Activated CD4-positive, alpha-beta T cell treated with anti-CD3 and anti-CD28 coated beads, Interleukin-2, amount 50 U/mL, for 48 hours (primary cell): Measurements from ENCODE around the gene COMMD1.
"Not testable (repeated sequence)": the region's sequence is repeated elsewhere in the genome, so short reads cannot be mapped to it uniquely, and the experiment has no call there.

ENCODE experiments used
- DNase-seq, 2 experiments: peaks; one replicate each; pipeline ENCODE4 v3.0.0-alpha.2; 2020

Gene COMMD1

DNA sequence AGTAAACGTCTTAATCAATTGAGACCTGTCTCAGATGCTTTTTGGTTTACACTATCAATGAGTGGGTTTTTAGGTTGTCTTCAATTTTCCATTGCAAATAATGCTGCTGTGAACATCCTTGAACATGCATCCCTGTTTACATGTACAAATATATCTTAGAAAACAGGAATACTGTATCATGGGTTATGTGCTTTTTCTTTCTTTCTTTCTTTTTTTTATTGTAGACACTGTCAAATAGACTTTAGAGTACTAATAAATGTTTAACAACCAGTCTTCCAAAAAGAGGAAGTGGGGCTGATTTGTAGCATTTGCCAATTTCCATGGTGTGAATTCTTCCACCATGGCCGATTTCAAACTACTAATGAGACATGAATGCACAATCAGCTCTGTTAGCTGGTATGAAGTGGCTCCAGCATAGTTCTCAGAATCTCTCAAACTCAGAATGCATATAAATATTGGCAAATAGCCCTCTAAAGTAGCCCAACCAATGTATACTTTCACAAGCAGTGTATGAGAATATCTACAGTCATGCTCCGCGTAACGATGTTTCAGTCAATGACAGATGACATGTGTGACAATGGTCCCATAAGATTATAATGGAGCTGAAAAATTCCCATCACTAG, 240.1 kb downstream of the COMMD1 start:
- DNase-seq: no peak

DNA sequence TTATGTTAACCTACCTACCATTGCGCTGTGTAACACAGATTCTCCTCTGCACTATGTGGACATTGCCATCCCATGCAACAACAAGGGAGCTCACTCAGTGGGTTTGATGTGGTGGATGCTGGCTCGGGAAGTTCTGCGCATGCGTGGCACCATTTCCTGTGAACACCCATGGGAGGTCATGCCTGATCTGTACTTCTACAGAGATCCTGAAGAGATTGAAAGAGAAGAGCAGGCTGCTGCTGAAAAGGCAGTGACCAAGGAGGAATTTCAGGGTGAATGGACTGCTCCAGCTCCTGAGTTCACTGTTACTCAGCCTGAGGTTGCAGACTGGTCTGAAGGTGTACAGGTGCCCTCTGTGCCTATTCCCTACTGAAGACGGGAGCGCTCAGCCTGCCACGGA, 241.3 kb downstream of the COMMD1 start:
- DNase-seq: peak in 1 of 2 experiments; percentile 9

DNA sequence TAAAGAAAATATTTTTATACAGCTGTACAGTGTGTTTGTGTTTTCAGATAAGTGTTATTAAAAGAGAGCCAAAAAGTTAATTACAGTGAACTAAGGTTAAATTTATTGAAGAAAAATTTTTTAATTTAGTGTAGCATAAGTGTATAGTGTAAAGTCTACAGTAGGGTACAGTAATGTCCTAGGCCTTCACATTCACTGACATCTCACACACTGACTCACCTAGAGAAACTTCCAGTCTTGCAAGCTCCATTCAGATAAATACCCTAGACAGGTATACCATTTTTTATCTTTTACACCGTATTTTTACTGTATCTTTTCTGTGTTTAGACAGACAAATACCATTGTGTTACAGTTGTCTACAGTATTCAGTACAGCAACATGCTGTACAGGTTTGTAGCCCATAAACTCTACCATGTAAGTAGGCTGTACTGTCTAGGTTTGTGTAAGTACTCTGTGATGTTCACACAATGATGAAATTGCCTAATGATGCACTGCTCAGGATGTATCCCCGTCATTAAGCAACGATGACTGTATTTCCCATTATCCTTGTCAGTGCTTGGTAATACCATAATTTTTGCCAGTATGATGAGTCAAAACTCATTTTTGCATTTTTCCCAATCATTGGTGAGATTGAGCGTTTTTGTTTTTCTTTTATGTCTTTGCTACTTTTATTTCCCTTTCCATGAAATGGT, 242.3 kb downstream of the COMMD1 start:
- DNase-seq: no peak

DNA sequence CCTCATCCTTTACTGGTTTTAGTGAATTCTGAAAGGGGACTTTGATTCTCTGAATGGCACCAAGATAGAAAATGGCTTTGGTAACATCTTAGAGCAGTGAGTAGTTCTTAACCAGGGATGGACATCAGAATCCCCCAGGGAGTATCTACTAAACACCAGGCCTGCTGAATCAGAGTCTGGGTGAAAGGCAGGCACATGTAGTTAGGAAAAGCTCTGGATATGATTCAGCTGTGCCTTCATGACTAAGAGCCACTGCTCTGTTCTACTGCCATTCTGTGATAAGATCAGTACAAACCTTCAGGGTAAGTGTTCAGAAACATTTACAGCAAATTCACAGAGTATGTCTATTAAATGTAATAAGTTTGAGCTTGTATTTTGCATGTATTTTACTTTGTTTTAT, 244.2 kb downstream of the COMMD1 start:
- DNase-seq: no peak

DNA sequence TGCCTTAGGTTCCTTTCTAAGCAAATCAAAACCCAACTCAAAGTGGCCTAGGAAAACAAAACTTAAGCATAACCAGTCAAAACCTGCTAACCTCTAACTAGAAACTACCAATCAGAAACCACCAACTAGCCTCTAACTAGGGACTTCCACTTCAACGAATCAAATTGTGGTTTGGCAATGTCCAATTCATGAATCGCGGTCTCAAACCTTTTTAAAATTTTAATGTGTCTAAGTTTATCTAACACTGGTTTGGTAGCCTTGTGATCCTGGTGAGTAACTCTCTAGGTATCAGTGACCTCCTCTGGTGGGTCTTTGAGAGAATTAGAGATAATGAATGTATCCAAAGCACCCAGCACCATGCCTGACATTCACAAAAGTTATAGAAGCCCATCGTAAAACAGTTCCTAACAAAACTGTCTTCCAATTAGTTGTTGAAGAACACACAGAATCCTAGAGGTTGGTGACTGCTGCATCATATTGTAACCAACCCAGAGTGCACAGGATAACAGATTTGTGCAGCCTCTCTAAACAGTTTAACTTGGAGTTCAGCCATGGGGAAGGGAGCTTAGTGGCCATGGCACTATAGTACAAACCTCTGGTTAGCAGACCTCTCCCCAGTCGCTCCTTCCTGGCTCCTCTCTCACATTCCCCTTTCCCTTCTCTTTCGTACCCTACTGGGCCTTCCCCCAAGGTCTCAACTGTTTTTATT, 245.3 kb downstream of the COMMD1 start:
- no peak for DNase-seq

DNA sequence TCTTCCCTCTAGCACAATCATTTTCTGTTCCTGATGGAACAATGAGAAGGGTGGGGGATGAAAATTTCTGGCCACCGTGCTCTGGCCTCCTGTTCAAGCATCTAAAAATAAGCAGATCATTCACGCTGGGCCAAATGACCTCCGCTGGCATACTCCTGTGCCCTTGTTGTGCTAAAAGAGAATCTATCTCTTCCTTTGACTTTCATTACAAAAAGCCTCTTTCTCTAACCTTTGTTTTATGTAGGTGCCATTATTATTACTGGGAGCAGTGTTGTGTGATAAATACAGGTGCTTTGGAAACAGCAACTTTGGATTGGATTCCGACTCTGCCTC, 245.8 kb downstream of the COMMD1 start:
- no peak for DNase-seq

DNA sequence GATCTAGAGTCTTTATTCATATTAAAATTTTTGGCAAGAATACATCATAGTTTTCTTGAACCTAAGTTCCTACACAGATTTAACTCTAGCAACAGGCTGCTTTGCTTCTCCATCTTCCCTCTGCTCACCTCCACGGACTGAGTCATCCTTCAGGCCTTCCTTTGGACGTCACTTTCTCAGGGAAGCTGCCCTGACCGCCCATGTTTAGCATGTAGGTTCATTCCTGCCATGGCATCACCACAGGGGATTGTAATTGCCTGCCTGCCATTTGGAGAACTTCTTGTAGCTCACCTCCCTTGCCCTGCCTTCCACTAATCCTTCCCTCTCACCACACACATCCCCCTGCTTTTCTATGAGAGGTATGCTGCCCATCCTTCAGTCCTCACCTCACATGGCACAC, 246.5 kb downstream of the COMMD1 start:
- DNase-seq: no peak

DNA sequence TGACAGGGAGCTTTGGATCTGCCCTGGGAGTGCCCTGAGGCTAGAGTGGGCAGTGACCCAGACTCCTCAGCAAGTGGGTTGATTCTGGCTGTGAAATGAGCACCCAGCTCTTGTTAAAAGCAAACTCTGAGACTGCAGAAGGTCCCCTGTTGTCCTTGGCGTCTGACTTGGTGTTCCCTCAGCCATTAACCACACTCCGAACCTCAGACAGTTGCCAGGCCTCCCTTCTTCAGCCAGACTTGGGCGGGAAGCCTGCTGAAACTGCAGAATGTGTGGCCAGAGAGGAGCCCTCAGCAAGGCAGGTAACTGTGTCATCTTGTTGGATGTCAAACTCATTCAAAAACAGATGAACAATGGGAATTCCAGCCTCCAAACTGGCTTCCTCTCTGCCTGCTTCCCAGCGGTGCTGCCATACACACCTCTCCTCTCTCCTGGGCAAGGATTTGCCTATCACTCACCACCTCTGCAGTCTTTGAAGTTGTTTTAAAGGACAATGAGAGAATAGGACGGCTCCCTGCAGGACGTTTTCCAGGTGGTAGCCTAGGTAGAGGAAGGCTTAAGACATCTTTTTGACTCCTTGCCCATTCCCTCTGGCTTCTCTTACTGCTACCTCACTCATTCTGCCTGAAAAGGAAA, 251.5 kb downstream of the COMMD1 start:
- no peak for DNase-seq

DNA sequence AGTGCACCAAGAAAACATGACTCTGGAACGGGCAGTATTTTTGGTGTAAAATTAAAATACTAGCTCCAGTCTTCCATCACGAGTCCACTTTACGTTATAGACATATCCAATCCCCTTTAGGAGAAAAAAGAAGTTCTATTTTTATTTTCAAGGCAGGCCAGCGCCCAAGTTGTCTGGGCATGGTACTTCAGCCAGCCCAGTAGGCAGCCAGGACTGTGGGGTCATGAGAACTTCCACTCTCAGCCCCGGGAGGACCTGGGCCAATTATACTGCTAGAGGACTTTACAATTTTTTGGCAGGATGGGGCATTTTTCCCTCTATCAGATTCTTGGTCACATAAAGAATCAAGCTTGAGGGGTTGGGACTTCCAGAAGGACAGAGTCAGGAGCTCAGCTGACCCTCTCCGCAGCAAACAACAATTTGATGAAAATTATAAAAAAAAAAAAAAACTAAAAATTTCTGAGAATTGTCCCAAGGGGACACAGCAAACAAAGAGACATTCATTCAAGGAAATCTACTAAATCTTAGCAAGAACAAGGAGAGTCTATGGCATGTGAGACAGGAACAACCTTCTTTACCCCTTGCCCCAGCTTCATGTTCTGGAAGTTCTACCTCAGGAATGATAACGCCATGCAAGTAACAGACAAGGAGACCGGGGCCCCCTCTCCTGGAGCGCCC, 253.1 kb downstream of the COMMD1 start:
- DNase-seq: no peak

DNA sequence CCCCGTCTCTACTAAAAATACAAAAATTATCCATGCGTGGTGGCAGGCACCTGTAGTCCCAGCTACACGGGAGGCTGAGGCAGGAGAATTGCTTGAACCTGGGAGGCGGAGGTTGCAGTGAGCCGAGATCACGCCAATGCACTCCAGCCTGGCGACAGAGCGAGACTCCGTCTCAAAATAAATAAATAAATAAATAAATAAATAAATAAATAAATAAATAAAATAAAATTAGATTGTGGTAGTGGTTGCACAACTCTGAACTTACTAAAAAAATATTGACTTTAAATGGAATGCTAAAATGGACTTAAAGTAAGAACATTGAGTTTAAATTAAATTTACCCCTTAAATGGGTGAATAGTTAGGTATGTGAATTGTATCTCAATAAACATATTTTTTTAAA, 255.2 kb downstream of the COMMD1 start:
- not testable (repeated sequence) for DNase-seq

DNA sequence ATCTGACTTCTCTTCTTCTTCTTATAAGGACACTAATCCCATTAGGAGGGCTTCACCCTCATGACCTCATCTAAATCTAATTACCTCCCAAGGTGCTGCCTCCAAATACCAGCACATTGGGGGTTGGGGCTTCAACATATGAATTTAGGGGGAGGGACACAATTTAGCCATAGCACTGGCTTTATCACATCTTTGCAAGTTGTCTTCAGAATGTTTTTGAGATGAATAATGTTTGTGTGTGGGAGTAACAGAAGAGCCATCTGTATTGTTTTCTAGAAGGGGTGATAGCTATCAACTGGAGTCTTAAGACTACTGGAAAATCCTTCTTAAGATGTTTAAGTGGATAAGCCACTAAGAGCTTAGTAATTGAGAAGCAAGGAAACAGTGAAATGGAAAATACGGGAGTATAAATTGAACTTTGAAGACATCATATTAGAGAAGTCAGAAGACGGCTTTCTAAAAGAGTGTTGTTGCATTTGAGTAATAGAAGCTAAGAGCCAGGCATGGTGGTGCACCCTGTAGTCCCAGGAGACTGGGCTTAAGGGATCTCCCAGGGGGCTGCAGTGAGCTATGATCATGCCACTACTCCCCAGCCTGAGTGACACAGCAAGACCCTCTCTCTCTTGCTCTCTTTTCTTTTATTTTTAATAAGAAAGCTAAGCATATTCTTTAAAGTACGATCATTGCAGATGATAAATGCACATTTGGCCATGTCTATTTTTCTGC, 257.8 kb downstream of the COMMD1 start:
- no peak for DNase-seq

DNA sequence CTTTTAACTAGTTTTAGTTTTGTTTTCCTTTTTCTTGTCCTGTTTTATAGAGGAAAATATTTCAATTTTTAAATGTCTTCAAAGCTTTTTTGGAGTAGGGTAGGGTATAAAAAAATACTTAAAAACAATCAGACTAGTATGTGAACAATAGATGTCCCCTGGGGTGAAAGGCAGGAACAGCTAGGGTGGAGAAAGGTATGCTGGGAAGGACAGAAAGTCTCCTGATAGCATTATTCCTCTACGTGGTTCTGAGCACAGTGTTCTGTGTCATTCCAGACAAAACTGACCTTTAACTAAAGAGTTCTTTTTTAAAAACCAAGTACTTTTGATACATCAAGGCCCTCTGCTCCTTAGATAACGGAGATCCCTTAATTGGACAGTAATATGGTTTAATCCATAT, 258.4 kb downstream of the COMMD1 start:
- DNase-seq: no peak

DNA sequence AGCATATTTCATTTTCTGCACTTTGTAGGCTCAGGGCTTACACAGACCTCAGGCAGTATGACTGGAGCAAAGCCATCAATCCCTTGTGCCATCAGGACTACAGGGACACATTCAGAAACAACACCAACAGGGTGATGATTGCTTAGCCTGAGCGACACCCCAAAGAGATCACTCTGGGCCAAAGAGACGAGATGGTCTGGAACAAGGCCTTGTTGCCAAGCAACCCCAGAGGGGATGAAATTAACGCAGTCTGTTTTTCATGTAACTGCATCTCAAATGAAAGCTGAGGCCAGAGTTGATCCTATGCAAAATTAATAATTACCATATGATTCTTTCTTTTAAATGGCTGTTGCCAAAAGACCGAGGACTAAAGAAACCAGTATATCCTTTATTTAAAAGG, 270.3 kb downstream of the COMMD1 start:
- DNase-seq: no peak

DNA sequence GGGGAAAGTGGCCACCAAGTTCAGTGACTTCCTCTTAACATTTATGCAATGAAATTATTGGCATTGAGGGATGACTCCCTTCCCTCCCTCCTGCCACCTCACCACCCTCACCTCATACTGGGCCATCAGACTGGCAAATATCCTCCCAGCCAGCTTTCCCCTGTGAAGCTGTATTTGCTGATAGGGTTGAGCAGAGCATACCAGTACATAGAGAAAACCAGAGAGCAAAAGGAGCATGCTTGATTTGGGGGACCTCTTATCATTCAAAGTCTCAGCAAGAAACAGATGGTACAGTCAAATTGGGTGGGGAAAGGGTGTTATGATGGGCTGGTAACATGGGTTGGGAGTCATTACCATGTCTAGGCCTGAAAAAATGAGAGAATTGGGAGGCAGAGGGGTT, 271.3 kb downstream of the COMMD1 start:
- no peak for DNase-seq

DNA sequence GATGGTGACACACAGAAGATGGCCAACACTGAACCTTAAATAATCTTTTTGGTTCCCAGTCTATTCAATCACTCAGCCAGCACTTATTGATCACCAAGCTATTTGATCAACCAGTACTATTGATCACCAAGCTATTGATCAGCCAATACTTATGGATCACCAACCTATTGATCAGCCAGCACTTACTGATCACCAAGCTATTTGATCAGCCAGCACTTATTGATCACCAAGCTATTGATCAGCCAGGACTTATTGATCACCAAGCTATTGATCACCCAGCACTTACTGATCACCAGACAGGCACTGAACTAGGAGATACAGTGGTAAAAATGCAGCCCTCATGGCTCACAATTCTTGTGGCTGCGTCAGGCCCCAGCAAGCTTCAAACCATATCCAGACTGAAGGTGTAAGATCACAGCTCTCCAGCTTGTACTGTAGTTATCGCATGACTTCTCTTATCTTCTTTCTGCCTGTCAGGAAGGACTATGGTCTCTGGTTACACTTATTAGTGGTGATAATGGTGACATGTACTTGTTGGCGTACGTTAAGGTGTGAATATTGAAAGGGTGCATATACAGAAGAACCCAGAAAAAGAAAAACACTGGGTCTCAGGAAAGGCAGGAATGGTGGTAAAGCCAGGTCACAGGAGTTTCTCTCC, 272.0 kb downstream of the COMMD1 start:
- no peak for DNase-seq

DNA sequence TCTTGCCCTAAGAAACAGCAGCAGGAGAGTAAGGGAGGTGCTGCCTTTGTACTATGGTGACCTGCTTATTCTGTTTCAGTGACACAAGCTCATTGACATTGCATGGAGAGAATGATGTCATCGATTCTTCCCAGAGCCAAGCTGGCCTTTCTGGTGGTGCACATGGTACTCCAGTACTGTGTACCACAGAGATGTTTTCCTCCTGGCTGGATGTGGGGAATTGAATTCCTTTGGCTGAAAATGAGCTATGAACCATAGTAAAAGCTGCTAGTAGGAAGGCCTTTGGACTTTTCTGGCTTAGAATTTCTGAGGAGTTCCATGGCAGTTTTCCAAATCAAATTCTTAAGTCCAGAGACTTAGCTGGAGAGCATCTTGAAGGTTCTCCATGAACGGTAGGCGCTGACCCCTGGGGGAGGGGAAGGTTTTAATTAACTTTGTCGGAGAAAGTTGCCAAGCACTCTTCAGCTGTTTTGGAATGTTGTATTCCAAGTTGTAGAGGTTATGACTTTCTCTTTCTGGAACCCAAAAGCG, 273.3 kb downstream of the COMMD1 start:
- DNase-seq: no peak

DNA sequence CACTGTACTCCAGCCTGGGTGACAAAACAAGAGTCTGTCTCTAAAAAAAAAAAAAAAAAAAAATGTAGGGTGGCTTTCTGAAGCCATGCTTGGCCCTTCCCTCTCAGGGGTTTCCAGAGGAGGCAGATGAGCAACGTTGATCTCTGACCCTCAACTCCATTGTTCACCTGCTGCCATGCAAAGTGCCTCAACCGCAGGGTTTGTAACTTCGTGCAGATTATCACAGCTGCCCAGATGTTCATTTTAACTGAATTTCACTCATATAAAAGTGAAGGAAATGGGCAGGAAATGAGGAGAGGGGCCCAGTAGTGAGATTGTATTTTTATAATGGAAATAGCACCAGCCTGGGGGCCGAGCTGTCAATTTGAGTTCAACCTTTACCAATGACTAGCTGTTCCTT, 275.5 kb downstream of the COMMD1 start:
- DNase-seq: no peak

DNA sequence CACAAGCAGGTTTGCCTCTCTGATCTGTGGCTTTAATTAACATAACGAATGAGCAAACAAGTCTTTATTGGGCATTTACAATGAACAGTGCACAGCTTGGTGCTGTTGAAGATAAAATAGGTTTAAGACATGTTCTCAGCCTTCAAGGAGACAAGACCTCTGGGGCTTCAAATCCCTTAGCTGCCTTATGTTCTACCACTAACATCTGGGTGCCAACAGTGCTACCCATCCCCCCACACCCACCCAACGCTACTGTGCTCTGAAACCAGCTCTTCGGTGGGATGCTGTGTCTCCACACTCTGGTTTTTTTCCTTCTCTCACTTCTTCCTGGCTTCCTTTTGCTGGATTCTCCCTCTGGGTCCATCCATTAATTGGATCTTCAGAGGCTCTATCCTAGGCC, 276.4 kb downstream of the COMMD1 start:
- DNase-seq: no peak

DNA sequence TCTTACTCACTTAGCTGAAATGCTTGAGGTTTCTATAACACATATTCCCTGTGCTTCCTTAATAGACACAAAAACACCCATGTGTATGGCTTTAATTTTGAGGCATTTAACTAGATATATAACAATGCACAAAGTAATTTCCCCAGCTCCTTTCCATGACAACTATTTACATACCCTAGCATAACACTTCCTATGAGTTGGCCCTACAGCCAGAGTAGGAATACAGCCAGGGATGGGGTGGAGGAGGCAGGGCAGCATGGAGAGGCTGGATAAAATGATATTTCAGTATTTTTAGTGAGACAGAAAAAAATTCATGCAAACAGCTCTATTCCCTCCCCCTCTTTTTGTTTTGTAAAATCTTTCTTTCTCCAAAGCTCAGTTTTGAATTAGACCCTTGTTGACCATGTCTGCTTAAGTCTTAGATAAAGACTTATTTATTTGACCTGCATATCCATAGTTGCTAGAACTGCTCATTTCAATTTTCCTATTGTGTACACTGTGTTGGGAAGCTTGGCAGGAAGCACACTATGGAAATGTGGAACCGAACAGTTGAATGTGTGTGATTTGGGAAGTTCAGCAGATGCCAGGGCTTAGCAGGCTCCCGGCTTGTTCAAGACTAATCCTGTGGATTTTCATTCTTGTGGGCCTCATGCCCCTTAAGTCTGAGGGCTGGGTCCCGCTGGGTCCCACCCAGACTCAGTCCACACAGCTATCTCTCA, 279.2 kb downstream of the COMMD1 start:
- no peak for DNase-seq
